Liver (tissue), 9 donors: ENCODE data around the gene AHDC1. TPM values are rescaled to one million over a fixed set of nuclear protein-coding genes. Genes with fewer than 3 reads are reported as not detected.

ENCODE experiments used
- DNase-seq: peaks from one replicate; pipeline ENCODE4 v3.0.0-alpha.2; 2017; ENCODE audit warnings: low spot score
- H3K27ac ChIP-seq, 2 donors: one replicate each; pipeline ENCODE4 v1.7.0; 2013; ENCODE audit warnings: inconsistent platforms in 2 of 2, low read length in 2 of 2, control low read depth in 1 of 2, low read depth in 1 of 2, mild to moderate bottlenecking in 1 of 2
- H3K27me3 ChIP-seq, 4 donors: one replicate each; pipeline versions ENCODE4 v1.6.1 to v1.7.0; 2013; ENCODE audit warnings: low read length in 3 of 4, inconsistent platforms in 1 of 4, mild to moderate bottlenecking in 1 of 4, moderate library complexity in 1 of 4; ENCODE audit not compliant: control insufficient read depth in 4 of 4, insufficient read depth in 4 of 4
- H3K36me3 ChIP-seq, 4 donors: one replicate each; pipeline versions ENCODE4 v1.6.1 to v1.7.0; 2013; ENCODE audit warnings: low read length in 3 of 4, mild to moderate bottlenecking in 3 of 4, low read depth in 1 of 4, moderate library complexity in 1 of 4; ENCODE audit not compliant: control insufficient read depth in 4 of 4, insufficient read depth in 3 of 4
- H3K4me1 ChIP-seq, 4 donors: one replicate each; pipeline versions ENCODE4 v1.6.1 to v1.7.0; 2013; ENCODE audit warnings: low read length in 3 of 4, mild to moderate bottlenecking in 3 of 4, moderate library complexity in 1 of 4; ENCODE audit not compliant: control insufficient read depth in 4 of 4, insufficient read depth in 4 of 4
- H3K4me3 ChIP-seq, 3 donors: one replicate each; pipeline versions ENCODE4 v1.6.1 to v1.7.0; 2013; ENCODE audit warnings: low read length in 3 of 3, control low read depth in 1 of 3, low read depth in 1 of 3, mild to moderate bottlenecking in 1 of 3
- H3K9ac ChIP-seq, 2 donors: one replicate each; pipeline ENCODE4 v1.7.0; 2013; ENCODE audit warnings: low read length in 2 of 2, mild to moderate bottlenecking in 2 of 2, moderate library complexity in 2 of 2, control low read depth in 1 of 2, low read depth in 1 of 2
- H3K9me3 ChIP-seq, 4 donors: one replicate each; pipeline versions ENCODE4 v1.6.1 to v1.7.0; 2013; ENCODE audit warnings: low read length in 3 of 4; ENCODE audit not compliant: control insufficient read depth in 4 of 4
- CTCF ChIP-seq: fragments of 150-350 bp; IDR thresholded peaks from 2 replicates; pipeline ENCODE4 v1.5.1; 2017; ENCODE audit warnings: improper control_type of control experiment, low read depth, low read length; ENCODE audit not compliant: missing input control
- EGR1 ChIP-seq, 2 donors: IDR thresholded peaks; 2 replicates each; pipeline ENCODE4 v1.6.1; 2016 to 2018; ENCODE audit warnings: antibody characterized with exemption in 2 of 2, low read depth in 2 of 2
- FOXA1 ChIP-seq: IDR thresholded peaks from 2 replicates; pipeline ENCODE4 v1.6.1; 2016; ENCODE audit warnings: antibody characterized with exemption
- FOXA2 ChIP-seq: IDR thresholded peaks from 2 replicates; pipeline ENCODE4 v1.6.1; 2016; ENCODE audit warnings: antibody characterized with exemption
- GABPA ChIP-seq, 2 donors: IDR thresholded peaks in 1 of 2; conservative IDR thresholded peaks in 1 of 2; 2 replicates each; pipeline ENCODE4 v1.6.1; 2016; ENCODE audit warnings: antibody characterized with exemption in 2 of 2, mild to moderate bottlenecking in 1 of 2, moderate library complexity in 1 of 2
- HNF4A ChIP-seq, 2 donors: conservative IDR thresholded peaks; 2 replicates each; pipeline ENCODE4 v1.6.1; 2016; ENCODE audit warnings: antibody characterized with exemption in 2 of 2, mild to moderate bottlenecking in 2 of 2
- HNF4G ChIP-seq: IDR thresholded peaks from 2 replicates; pipeline ENCODE4 v1.6.1; 2016; ENCODE audit warnings: antibody characterized with exemption
- JUND ChIP-seq, 2 donors: IDR thresholded peaks; 2 replicates each; pipeline ENCODE4 v1.6.1; 2016; ENCODE audit warnings: antibody characterized with exemption in 2 of 2
- NR2F2 ChIP-seq: IDR thresholded peaks from 2 replicates; pipeline ENCODE4 v1.6.1; 2016; ENCODE audit warnings: antibody characterized with exemption
- RAD21 ChIP-seq, 2 donors: IDR thresholded peaks; 2 replicates each; pipeline ENCODE4 v1.6.1; 2016; ENCODE audit warnings: antibody characterized with exemption in 2 of 2, mild to moderate bottlenecking in 2 of 2
- RXRA ChIP-seq, 2 donors: IDR thresholded peaks; 2 replicates each; pipeline ENCODE4 v1.6.1; 2017 to 2018; ENCODE audit warnings: antibody characterized with exemption in 2 of 2, mild to moderate bottlenecking in 1 of 2
- SP1 ChIP-seq: IDR thresholded peaks from 2 replicates; pipeline ENCODE4 v1.6.1; 2018; ENCODE audit warnings: antibody characterized with exemption, mild to moderate bottlenecking
- TAF1 ChIP-seq: conservative IDR thresholded peaks from 2 replicates; pipeline ENCODE4 v1.6.1; 2016; ENCODE audit warnings: antibody characterized with exemption, mild to moderate bottlenecking
- YY1 ChIP-seq: IDR thresholded peaks from 2 replicates; pipeline ENCODE4 v1.6.1; 2016; ENCODE audit warnings: antibody characterized with exemption, mild to moderate bottlenecking
- WGBS: extraction: QIAGEN DNeasy Blood & Tissue Kit; methylation state at CpG from one replicate; pipeline ENCODE4 v1.1.7; 2013; 5-methylcytosine and 5-hydroxymethylcytosine counted together
- polyA plus RNA-seq, 2 donors: library from polyadenylated mRNA; stranded (reverse) in 1 of 2; unstranded in 1 of 2; fragments of 200-250 nt in 1 of 2; fragments of >200 nt in 1 of 2; fragmentation: Nextera tagmentation in 1 of 2; extraction: Ambion mirVana in 1 of 2; gene quantifications; one replicate each; pipeline versions ENCODE4 v1.2.1 to v1.2.3, GENCODE V29; 2013 to 2015
- total RNA-seq, 2 donors: library from RNA; depleted of rRNA; stranded (reverse); fragments of >200 nt; gene quantifications; one replicate each; pipeline ENCODE4 v1.2.3, GENCODE V29; 2014
- TF ChIP-seq, protein P1 (sequence below): IDR thresholded peaks from 2 replicates; pipeline ENCODE4 v1.6.1; 2016; ENCODE audit warnings: antibody characterized with exemption
- TF ChIP-seq, protein P2 (sequence below): IDR thresholded peaks from 2 replicates; pipeline ENCODE4 v1.6.1; 2016; ENCODE audit warnings: antibody characterized with exemption
- TF ChIP-seq, protein P3 (sequence below): IDR thresholded peaks from 2 replicates; pipeline ENCODE4 v1.6.1; 2016; ENCODE audit warnings: antibody characterized with exemption
- TF ChIP-seq, protein P4 (sequence below): IDR thresholded peaks from 2 replicates; pipeline ENCODE4 v1.6.1; 2016; ENCODE audit warnings: antibody characterized with exemption, mild to moderate bottlenecking
- donor health status: healthy.
- donor health status: healthy.
- donor health status: healthy.
- donor health status: healthy.
- donor health status: healthy.

Gene AHDC1
- total and polyA plus RNA-seq, 4 donors = 2.4 to 6.5 (median 5.5) TPM

- Histone ChIP-seq H3K27ac (no peak overlapping the region), H3K9ac (no peak overlapping the region), H3K4me1 (peaks cover 11 to 29% (median 16%) of the 10 kb centered on the region in 4 donors), H3K36me3 (peaks cover 0 to 2% (median 0%) of the 10 kb centered on the region in 4 donors), H3K27me3 (no peaks in the 10 kb centered on the region), H3K9me3 (no peaks in the 10 kb centered on the region), H3K4me3 (peak overlapping the region in 2 of 3 donors; percentile 45 to 91)
- TF ChIP-seq EGR1 (IDR thresholded peaks at IDR 0.05; ENCODE audit: low read depth in 2 of 2) (no peak), FOXA2 (no peak), RXRA (IDR thresholded peaks at IDR 0.05) (no peak), SP1 (no peak), FOXA1 (no peak), NR2F2 (no peak), CTCF (no peak), JUND (IDR thresholded peaks at IDR 0.05) (no peak), TAF1 (no peak)
- TF ChIP-seq, protein P1, sequence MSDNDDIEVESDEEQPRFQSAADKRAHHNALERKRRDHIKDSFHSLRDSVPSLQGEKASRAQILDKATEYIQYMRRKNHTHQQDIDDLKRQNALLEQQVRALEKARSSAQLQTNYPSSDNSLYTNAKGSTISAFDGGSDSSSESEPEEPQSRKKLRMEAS = no peak
- TF ChIP-seq, protein P2, sequence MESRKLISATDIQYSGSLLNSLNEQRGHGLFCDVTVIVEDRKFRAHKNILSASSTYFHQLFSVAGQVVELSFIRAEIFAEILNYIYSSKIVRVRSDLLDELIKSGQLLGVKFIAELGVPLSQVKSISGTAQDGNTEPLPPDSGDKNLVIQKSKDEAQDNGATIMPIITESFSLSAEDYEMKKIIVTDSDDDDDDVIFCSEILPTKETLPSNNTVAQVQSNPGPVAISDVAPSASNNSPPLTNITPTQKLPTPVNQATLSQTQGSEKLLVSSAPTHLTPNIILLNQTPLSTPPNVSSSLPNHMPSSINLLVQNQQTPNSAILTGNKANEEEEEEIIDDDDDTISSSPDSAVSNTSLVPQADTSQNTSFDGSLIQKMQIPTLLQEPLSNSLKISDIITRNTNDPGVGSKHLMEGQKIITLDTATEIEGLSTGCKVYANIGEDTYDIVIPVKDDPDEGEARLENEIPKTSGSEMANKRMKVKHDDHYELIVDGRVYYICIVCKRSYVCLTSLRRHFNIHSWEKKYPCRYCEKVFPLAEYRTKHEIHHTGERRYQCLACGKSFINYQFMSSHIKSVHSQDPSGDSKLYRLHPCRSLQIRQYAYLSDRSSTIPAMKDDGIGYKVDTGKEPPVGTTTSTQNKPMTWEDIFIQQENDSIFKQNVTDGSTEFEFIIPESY = no peak
- DNase-seq = no peak
- 41% methylated on average over 21 of the region's 21 CpGs for WGBS
These were observed 795 bp upstream of the AHDC1 start for GRCh38 chr1:27604579-27605299.

- H3K9ac ChIP-seq = peak overlapping the region in 1 of 2 donors; percentile 39
- peak overlapping the region; percentile 58 to 91 (median 78) for H3K4me3 ChIP-seq
- TF ChIP-seq CTCF (no peak), TAF1 (no peak), JUND (IDR thresholded peaks at IDR 0.05) (no peak), RAD21 (IDR thresholded peaks at IDR 0.05) (no peak), NR2F2 (no peak), YY1 (no peak), HNF4G (no peak), RXRA (IDR thresholded peaks at IDR 0.05) (no peak), HNF4A (conservative IDR thresholded peaks at IDR 0.05) (no peak), FOXA2 (no peak), FOXA1 (no peak), GABPA (IDR thresholded peaks at IDR 0.05 in 1 of 2, conservative IDR thresholded peaks at IDR 0.05 in 1 of 2) (no peak), EGR1 (IDR thresholded peaks at IDR 0.05; ENCODE audit: low read depth in 2 of 2) (no peak), SP1 (no peak)
- TF ChIP-seq, protein P3, sequence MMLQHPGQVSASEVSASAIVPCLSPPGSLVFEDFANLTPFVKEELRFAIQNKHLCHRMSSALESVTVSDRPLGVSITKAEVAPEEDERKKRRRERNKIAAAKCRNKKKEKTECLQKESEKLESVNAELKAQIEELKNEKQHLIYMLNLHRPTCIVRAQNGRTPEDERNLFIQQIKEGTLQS = no peak
- TF ChIP-seq, protein P1 = no peak
- TF ChIP-seq, protein P2 = no peak
- TF ChIP-seq, protein P4, sequence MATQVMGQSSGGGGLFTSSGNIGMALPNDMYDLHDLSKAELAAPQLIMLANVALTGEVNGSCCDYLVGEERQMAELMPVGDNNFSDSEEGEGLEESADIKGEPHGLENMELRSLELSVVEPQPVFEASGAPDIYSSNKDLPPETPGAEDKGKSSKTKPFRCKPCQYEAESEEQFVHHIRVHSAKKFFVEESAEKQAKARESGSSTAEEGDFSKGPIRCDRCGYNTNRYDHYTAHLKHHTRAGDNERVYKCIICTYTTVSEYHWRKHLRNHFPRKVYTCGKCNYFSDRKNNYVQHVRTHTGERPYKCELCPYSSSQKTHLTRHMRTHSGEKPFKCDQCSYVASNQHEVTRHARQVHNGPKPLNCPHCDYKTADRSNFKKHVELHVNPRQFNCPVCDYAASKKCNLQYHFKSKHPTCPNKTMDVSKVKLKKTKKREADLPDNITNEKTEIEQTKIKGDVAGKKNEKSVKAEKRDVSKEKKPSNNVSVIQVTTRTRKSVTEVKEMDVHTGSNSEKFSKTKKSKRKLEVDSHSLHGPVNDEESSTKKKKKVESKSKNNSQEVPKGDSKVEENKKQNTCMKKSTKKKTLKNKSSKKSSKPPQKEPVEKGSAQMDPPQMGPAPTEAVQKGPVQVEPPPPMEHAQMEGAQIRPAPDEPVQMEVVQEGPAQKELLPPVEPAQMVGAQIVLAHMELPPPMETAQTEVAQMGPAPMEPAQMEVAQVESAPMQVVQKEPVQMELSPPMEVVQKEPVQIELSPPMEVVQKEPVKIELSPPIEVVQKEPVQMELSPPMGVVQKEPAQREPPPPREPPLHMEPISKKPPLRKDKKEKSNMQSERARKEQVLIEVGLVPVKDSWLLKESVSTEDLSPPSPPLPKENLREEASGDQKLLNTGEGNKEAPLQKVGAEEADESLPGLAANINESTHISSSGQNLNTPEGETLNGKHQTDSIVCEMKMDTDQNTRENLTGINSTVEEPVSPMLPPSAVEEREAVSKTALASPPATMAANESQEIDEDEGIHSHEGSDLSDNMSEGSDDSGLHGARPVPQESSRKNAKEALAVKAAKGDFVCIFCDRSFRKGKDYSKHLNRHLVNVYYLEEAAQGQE = no peak
- peak overlapping the region; percentile 92 to 94 for H3K27ac ChIP-seq
- DNase-seq = no peak
- no peaks in the 10 kb centered on the region for H3K9me3 ChIP-seq
- no peaks in the 10 kb centered on the region for H3K27me3 ChIP-seq
- H3K4me1 ChIP-seq = peaks cover 13 to 43% (median 20%) of the 10 kb centered on the region in 4 donors
- peaks cover 0 to 2% (median 0%) of the 10 kb centered on the region in 4 donors for H3K36me3 ChIP-seq
- under 1% methylated on average over 43 of the region's 43 CpGs for WGBS
These were observed 649 bp downstream of the AHDC1 start for GRCh38 chr1:27603309-27603680.
